Left ventricle myocardium superior (tissue), 1 donor: Measurements from ENCODE around the gene AKIP1. TPM values are rescaled to one million over a fixed set of nuclear protein-coding genes. Genes with fewer than 3 reads are reported as not detected.
"Not testable (repeated sequence)": the region's sequence is repeated elsewhere in the genome, so short reads cannot be mapped to it uniquely, and the experiment has no call there.

Experiments used
- ATAC-seq: fragments of 200-7000 bp; cut with Tn5 transposase; one replicate; pipeline ENCODE4 v1.9.1; 2020; ENCODE audit warnings: mild to moderate bottlenecking, moderate library complexity
- DNase-seq: peaks from one replicate; pipeline ENCODE4 v3.0.0-alpha.2; 2020
- intact Hi-C: fragments of 100-400 bp; cut with micrococcal nuclease; formaldehyde crosslinking; loops from one replicate; pipeline ENCODE4 v1.11.0; 2022
- total RNA-seq: library from RNA; stranded (reverse); fragmentation: NEBNext Ultra II Directional; extraction: Animal tissue kit (Norgen Biotek cat#: 25700); gene quantifications from one replicate; pipeline ENCODE4 v1.2.1, GENCODE V29; 2021
- donor health status: DM: no; HTN: yes; CAD: no; lungs with severe emphysema.

The AKIP1 gene
- total RNA-seq, 1 donor from 2014 or later, result 24.8 TPM

GRCh38 chr11:8913961-8914660 is 3.1 kb downstream of the AKIP1 start:
- intact Hi-C loops, result loop anchor here (10.0 kb wide), 1 partner anchor 99 kb away; a partner anchor contains a TSS
- peak; percentile 44 for DNase-seq
- no peak for ATAC-seq

- ATAC-seq (no peak), DNase-seq (no peak)
Measured at GRCh38 chr11:8914661-8915018, 3.7 kb downstream of the AKIP1 start.

GRCh38 chr11:8917157-8917825 is 6.3 kb downstream of the AKIP1 start:
- peak; percentile 68 for ATAC-seq
- intact Hi-C loops, result loop anchor here (10.0 kb wide), 1 partner anchor 102 kb away; a partner anchor contains a TSS
- DNase-seq, result peak; percentile 50

More at GRCh38 chr11:8914661-8915018, 3.7 kb downstream of the AKIP1 start:
- intact Hi-C loops, result loop anchor here (10.0 kb wide), 1 partner anchor 100 kb away; a partner anchor contains a TSS

- intact Hi-C loops, result no loop called here
- no peak for ATAC-seq
- no peak for DNase-seq
Measured at GRCh38 chr11:8922691-8923090, 11.7 kb downstream of the AKIP1 start.

- no peak for DNase-seq
- no peak for ATAC-seq
- intact Hi-C loops, result no loop called here
Measured at GRCh38 chr11:8925711-8926110, 14.7 kb downstream of the AKIP1 start.

GRCh38 chr11:8926236-8926635 is 15.2 kb downstream of the AKIP1 start:
- intact Hi-C loops, result no loop called here
- no peak for ATAC-seq

GRCh38 chr11:8927233-8927632 is 16.2 kb downstream of the AKIP1 start:
- ATAC-seq (no peak), DNase-seq (no peak)
- intact Hi-C loops, result no loop called here

More at GRCh38 chr11:8926236-8926635, 15.2 kb downstream of the AKIP1 start:
- DNase-seq, result no peak

GRCh38 chr11:8928205-8928604 is 17.2 kb downstream of the AKIP1 start:
- intact Hi-C loops, result no loop called here
- no peak for DNase-seq

GRCh38 chr11:8928981-8929615 is 18.1 kb downstream of the AKIP1 start:
- intact Hi-C loops, result no loop called here
- ATAC-seq (no peak), DNase-seq (no peak)

More at GRCh38 chr11:8928205-8928604, 17.2 kb downstream of the AKIP1 start:
- no peak for ATAC-seq

GRCh38 chr11:8930456-8931175 is 19.6 kb downstream of the AKIP1 start:
- ATAC-seq (no peak), DNase-seq (no peak)
- intact Hi-C loops, result no loop called here

- intact Hi-C loops, result no loop called here
- no peak for DNase-seq
- ATAC-seq, result no peak
Measured at GRCh38 chr11:8932564-8933180, 21.7 kb downstream of the AKIP1 start, which contains the start of gene C11orf16. Gene C11orf16 (minus strand): TSS chr11:8932947. CDS start chr11:8932308, 639 bp downstream.

- no peak for DNase-seq
- intact Hi-C loops, result no loop called here
- ATAC-seq, result no peak
Measured at GRCh38 chr11:8933931-8934330, 22.9 kb downstream of the AKIP1 start.

GRCh38 chr11:8934742-8935488 is 23.9 kb downstream of the AKIP1 start:
- no peak for DNase-seq
- intact Hi-C loops, result no loop called here
- no peak for ATAC-seq

GRCh38 chr11:8935789-8936188 is 24.8 kb downstream of the AKIP1 start:
- ATAC-seq, DNase-seq, intact Hi-C loops: not testable (repeated sequence)

GRCh38 chr11:8937159-8937558 is 26.2 kb downstream of the AKIP1 start:
- intact Hi-C loops, result no loop called here
- no peak for ATAC-seq
- no peak for DNase-seq

- DNase-seq (no peak), ATAC-seq (no peak)
- intact Hi-C loops, result no loop called here
Measured at GRCh38 chr11:8937659-8938058, 26.7 kb downstream of the AKIP1 start.

GRCh38 chr11:8941341-8942103 is 30.5 kb downstream of the AKIP1 start:
- DNase-seq, result no peak
- intact Hi-C loops, result no loop called here
- no peak for ATAC-seq
